ENCODE data around the gene PIGH. TPM values are rescaled to one million over a fixed set of nuclear protein-coding genes. Genes with fewer than 3 reads are reported as not detected.

Gene PIGH
- total and polyA plus RNA-seq, 2 of the 13 experiments (the other 11 are each of a cell fraction or from before 2014, with no cell fraction given), result 30.0 to 43.5 TPM

DNA sequence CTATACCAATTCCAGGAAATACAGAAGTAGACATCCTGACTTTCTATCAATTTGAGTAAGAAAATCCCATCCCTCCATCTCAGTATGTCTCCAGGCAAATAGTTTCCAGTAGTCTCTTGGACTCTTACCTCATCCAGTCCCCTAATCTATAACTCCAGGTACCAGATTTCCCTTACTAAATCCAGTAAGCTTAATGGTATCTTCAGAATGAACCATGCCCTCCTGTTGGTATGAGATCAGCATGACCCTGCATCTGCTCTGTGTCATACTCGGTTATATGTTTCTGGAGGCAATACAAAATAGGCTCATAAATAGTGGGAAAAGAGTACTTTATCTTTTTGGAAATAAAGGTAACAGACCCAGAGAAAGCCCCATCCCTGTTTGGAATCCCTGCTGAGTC lies 18.4 kb downstream of the PIGH start:
- Histone ChIP-seq H3K27ac (ENCODE audit: extremely low read length, insufficient read depth, low read length) (no peak overlapping the region), H3K4me2 (ENCODE audit: low read depth, low read length) (no peak overlapping the region), H3K9me3 (ENCODE audit: low read length) (no peaks in the 10 kb centered on the region), H3K4me1 (ENCODE audit: insufficient read depth, low read length) (no peaks in the 10 kb centered on the region), H3K79me2 (ENCODE audit: insufficient read depth, low read length) (no peaks in the 10 kb centered on the region), H3K27me3 (ENCODE audit: control insufficient read depth in 1 of 2, insufficient read depth in 2 of 2, low read length in 2 of 2) (no peaks in the 10 kb centered on the region), H2AFZ (ENCODE audit: low read length) (no peak overlapping the region), H3K4me3 (replicated peaks in 1 of 3; ENCODE audit: insufficient read depth in 1 of 3, low read depth in 2 of 3, low read length in 3 of 3) (no peak overlapping the region), H4K20me1 (ENCODE audit: insufficient read depth, low read length) (no peaks in the 10 kb centered on the region), H3K36me3 (replicated peaks in 1 of 2; ENCODE audit: control insufficient read depth in 1 of 2, insufficient read depth in 2 of 2, low read length in 2 of 2) (peaks cover 0 to 3% of the 10 kb centered on the region in 2 experiments; a peak in 2 of 5 replicates), H3K9ac (ENCODE audit: insufficient read depth, low read depth, low read length) (no peak overlapping the region)
- in situ Hi-C loops (cut with HindIII; ENCODE audit: extremely low pct_ligation_motif_present, low pct_unique_long_range_greater_than_20kb) (loop anchor here (10.0 kb wide), 2 partner anchors 83 to 123 kb away; partner anchors contain the start of gene RDH12), intact Hi-C loops (cut with micrococcal nuclease; ENCODE audit: unreplicated experiment) (loop anchor here (5.0 kb wide), 1 partner anchor 71 kb away; no protein-coding TSS in a partner anchor)
- ATAC-seq, result no peak
- POLR2A ChIA-PET, result interaction anchor here (1.5 kb wide), 1 partner anchor 85 kb away, joined by 3 read pairs; no protein-coding TSS in a partner anchor
- CTCF ChIA-PET (ENCODE audit: low intra/inter-chr PET ratio, low total read pairs), result no interaction called here
- FAIRE-seq, result no peak
- no TSS peak for BruUV-seq (replicated peaks)
- TF ChIP-seq ZSCAN9 (CRISPR knock-in tag; IDR thresholded peaks at IDR 0.05; ENCODE audit: borderline replicate concordance), result no peak
- no peak for TF ChIP-seq ZNF615 (CRISPR knock-in tag; IDR thresholded peaks at IDR 0.05; ENCODE audit: borderline replicate concordance)
- no peak for TF ChIP-seq MAFG (CRISPR knock-in tag; IDR thresholded peaks at IDR 0.05)
- TF ChIP-seq SMYD3 (CRISPR knock-in tag; IDR thresholded peaks at IDR 0.05), result no peak
- no peak for TF ChIP-seq ADNP (CRISPR knock-in tag; IDR thresholded peaks at IDR 0.05)
- TF ChIP-seq, protein P1, sequence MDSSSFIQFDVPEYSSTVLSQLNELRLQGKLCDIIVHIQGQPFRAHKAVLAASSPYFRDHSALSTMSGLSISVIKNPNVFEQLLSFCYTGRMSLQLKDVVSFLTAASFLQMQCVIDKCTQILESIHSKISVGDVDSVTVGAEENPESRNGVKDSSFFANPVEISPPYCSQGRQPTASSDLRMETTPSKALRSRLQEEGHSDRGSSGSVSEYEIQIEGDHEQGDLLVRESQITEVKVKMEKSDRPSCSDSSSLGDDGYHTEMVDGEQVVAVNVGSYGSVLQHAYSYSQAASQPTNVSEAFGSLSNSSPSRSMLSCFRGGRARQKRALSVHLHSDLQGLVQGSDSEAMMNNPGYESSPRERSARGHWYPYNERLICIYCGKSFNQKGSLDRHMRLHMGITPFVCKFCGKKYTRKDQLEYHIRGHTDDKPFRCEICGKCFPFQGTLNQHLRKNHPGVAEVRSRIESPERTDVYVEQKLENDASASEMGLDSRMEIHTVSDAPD (CRISPR knock-in tag; IDR thresholded peaks at IDR 0.05), result no peak
- no peak for TF ChIP-seq ZMYM2 (CRISPR knock-in tag; IDR thresholded peaks at IDR 0.05)
- TF ChIP-seq PHF8 (CRISPR knock-in tag; IDR thresholded peaks at IDR 0.05), result no peak
- no peak for TF ChIP-seq KLF13 (CRISPR knock-in tag; IDR thresholded peaks at IDR 0.05)
- no peak for TF ChIP-seq TAF1 (CRISPR knock-in tag; IDR thresholded peaks at IDR 0.05)
- no peak for TF ChIP-seq ZNF160 (CRISPR knock-in tag; IDR thresholded peaks at IDR 0.05)
- no peak for TF ChIP-seq KDM4B (CRISPR knock-in tag; IDR thresholded peaks at IDR 0.05)
- no peak for TF ChIP-seq ZNF562 (CRISPR knock-in tag; IDR thresholded peaks at IDR 0.05; ENCODE audit: borderline replicate concordance)
- TF ChIP-seq PITX1 (CRISPR knock-in tag; IDR thresholded peaks at IDR 0.05), result no peak
- WGBS (ENCODE audit: low lambda C conversion rate), result 84% methylated on average over 1 of the region's 1 CpG
- no peak for DNase-seq (ENCODE audit: low spot score)

Data from HepG2 (cell line).